Neuron (in vitro differentiated cells): Measurements from ENCODE around the gene PRXL2B.

ENCODE experiments used
- H2AFZ ChIP-seq: one replicate; pipeline ENCODE4 v1.6.1; 2013; ENCODE audit warnings: low read depth, mild to moderate bottlenecking, inconsistent platforms, low read length, moderate library complexity
- H3K27me3 ChIP-seq: one replicate; pipeline ENCODE4 v1.6.1; 2013; ENCODE audit warnings: low read length; ENCODE audit not compliant: insufficient read depth
- H3K36me3 ChIP-seq: one replicate; pipeline ENCODE4 v1.6.1; 2013; ENCODE audit warnings: low read length; ENCODE audit not compliant: insufficient read depth
- H3K4me1 ChIP-seq: one replicate; pipeline ENCODE4 v1.6.1; 2013; ENCODE audit warnings: low read length; ENCODE audit not compliant: insufficient read depth
- H3K4me3 ChIP-seq: 2 replicates; pipeline ENCODE4 v1.5.1; 2013; ENCODE audit warnings: mild to moderate bottlenecking, low read length, moderate library complexity
- H3K9me3 ChIP-seq: one replicate; pipeline ENCODE4 v1.6.1; 2013; ENCODE audit warnings: low read length

PRXL2B gene

DNA sequence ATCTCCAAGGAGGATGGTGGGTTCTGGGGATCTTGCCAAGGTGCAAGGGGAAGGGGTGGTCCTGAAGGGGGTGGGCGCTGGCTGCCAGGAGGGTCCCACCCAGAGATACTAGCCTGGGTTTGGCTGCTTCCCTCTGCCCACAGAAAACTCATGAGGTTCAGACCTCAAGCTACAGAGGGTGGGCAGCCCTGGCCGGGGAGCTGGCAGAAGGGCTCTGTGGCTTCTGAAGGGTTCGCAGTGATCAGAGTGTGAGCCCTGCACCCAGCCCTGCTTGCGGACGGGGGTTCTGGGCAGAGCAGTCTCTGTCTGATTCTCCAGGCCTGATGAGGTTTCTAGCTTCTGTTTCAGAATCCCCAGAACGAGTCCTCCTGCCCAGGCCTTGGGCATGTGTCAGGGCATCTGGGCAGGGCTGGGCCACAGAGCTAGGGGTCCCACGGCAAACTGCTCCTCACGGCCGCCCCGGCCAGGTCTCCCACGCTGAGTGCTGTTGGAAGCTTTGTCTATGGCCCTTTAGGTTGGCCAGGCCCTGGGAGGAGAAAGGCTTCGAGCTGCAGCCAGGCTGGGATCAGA lies 46.9 kb downstream of the PRXL2B start:
- H3K4me1 ChIP-seq: no peaks in the 10 kb centered on the region
- no peaks in the 10 kb centered on the region for H3K36me3 ChIP-seq
- H2AFZ ChIP-seq: no peak overlapping the region
- H3K9me3 ChIP-seq: no peaks in the 10 kb centered on the region
- no peak overlapping the region for H3K4me3 ChIP-seq
- peaks cover 38% of the 10 kb centered on the region for H3K27me3 ChIP-seq

DNA sequence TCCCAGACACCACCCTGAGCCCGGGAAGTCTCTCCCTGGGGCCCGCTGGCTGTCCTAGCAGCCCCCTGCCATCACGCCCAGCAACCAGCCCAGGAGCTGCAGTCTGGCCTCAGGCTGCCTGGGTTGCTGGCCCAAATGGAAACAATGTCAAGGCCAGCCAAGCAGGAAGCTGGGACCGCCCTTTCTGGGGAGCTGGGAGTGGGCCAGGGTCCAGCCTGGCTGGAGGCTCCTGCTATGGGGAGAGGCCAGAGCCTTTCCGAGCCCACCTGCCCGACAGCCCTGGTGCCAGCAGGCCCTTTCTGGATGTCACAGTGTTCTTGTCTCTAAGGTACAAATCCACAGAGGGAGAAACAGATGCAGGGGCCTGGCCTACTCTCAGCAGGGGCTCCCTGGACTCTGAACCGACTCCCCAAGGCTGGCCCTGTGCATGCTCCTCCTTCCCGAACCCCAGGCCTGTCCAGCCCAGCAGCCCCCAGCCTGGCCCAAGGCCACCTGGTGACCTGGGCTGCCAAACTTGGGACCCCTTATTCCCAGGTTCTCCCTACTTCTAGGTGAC lies 47.4 kb downstream of the PRXL2B start:
- Histone ChIP-seq H3K4me3 (no peak overlapping the region), H2AFZ (no peak overlapping the region), H3K36me3 (no peaks in the 10 kb centered on the region), H3K27me3 (peaks cover 36% of the 10 kb centered on the region), H3K9me3 (no peaks in the 10 kb centered on the region), H3K4me1 (no peaks in the 10 kb centered on the region)

- Histone ChIP-seq H3K27me3 (peaks cover 22% of the 10 kb centered on the region), H3K36me3 (no peaks in the 10 kb centered on the region), H3K9me3 (no peaks in the 10 kb centered on the region), H2AFZ (no peak overlapping the region), H3K4me3 (no peak overlapping the region), H3K4me1 (no peaks in the 10 kb centered on the region)
Measured at GRCh38 chr1:2635361-2636010, 48.9 kb downstream of the PRXL2B start.

- no peak overlapping the region for H3K4me3 ChIP-seq
- peaks cover 2% of the 10 kb centered on the region for H3K4me1 ChIP-seq
- no peaks in the 10 kb centered on the region for H3K9me3 ChIP-seq
- H2AFZ ChIP-seq: no peak overlapping the region
- no peaks in the 10 kb centered on the region for H3K36me3 ChIP-seq
- H3K27me3 ChIP-seq: peaks cover 11% of the 10 kb centered on the region
Measured at GRCh38 chr1:2636733-2637132, 50.2 kb downstream of the PRXL2B start.

DNA sequence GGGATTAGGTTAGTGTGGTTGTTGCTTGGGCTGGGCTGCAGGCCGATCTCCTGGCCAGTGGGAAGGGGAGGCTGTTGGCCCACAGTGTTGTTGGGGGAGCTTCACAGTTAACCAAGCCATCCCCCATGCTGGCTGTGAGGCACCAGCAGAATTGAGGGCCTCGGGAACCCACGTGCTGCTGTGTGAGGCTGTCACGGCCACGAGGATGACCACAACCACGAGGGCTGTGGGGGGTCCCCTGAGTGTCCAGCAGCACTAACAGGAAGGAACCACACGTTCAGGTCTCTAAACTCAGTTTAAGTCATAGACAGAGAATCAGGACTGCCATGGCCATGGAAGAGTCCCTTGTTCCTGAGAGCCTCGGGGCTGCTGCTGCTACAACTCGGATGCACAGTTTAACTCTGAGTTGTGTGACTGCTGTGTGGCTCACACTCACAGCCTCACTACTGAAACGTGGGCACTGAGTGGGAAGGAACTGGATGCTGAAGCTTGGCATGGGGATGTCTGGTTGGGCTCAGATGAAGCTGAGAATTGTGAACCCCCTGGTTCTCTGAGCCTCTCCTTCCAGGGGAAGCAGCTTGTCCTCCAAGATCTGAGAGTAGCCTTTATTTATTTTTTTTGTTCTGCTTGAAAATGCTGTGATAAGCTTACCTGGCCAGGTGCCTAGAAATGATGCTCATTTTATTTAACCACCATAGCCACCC lies 51.0 kb downstream of the PRXL2B start:
- Histone ChIP-seq H3K36me3 (no peaks in the 10 kb centered on the region), H3K9me3 (no peaks in the 10 kb centered on the region), H3K4me3 (no peak overlapping the region), H3K4me1 (peaks cover 10% of the 10 kb centered on the region), H3K27me3 (peaks cover 4% of the 10 kb centered on the region), H2AFZ (no peak overlapping the region)

- no peak overlapping the region for H3K4me3 ChIP-seq
- peaks cover 2% of the 10 kb centered on the region for H3K27me3 ChIP-seq
- H2AFZ ChIP-seq: no peak overlapping the region
- no peaks in the 10 kb centered on the region for H3K9me3 ChIP-seq
- peaks cover 11% of the 10 kb centered on the region for H3K4me1 ChIP-seq
- no peaks in the 10 kb centered on the region for H3K36me3 ChIP-seq
Measured at GRCh38 chr1:2638466-2639115, 52.0 kb downstream of the PRXL2B start.

DNA sequence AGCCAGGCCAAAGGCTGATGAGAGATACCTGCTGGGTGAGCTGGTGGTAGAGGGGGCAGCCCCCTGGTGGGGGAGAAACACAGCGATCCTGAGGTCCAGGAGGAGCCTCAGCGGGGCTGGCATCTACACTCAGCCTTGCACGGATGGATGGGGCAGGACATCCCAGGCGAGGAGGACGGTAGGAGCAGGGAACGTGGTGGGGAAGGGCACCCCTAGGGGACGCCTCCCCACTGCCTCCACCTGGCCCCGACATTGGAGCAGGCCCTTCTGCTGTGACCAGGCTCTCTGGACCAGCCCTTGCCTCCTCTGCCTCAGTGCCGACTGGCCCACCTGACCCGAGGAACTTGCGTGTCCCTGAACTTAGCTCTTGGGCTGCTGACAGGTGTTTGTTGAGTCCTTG lies 52.6 kb downstream of the PRXL2B start:
- peaks cover 2% of the 10 kb centered on the region for H3K27me3 ChIP-seq
- H2AFZ ChIP-seq: no peak overlapping the region
- H3K36me3 ChIP-seq: no peaks in the 10 kb centered on the region
- H3K4me3 ChIP-seq: no peak overlapping the region
- H3K4me1 ChIP-seq: peaks cover 14% of the 10 kb centered on the region
- no peaks in the 10 kb centered on the region for H3K9me3 ChIP-seq

- H3K27me3 ChIP-seq: peaks cover 8% of the 10 kb centered on the region
Measured at GRCh38 chr1:2639607-2640521, 53.3 kb downstream of the PRXL2B start.

DNA sequence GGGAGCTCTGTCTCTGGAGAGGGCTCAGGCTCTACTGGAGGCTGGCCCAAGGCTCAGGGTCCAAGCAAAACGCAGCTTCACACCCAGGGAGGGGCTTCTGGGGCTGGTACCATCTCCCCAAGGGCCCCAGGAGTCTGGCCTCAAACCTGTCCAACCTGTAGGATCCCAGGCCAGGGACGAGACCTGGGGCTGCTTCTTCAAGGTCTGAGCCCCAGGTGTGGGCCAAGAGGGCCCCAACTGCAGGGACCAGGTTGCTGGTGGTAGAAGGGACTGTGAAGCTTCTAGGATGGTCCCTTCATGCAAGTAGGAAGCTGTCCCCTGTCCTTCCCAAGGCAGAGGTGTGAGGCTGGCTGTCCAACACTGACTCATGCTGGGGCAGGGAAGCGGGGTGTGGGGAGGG lies 54.0 kb downstream of the PRXL2B start:
- H2AFZ ChIP-seq: no peak overlapping the region
- no peak overlapping the region for H3K4me3 ChIP-seq
- peaks cover 14% of the 10 kb centered on the region for H3K4me1 ChIP-seq
- peaks cover 9% of the 10 kb centered on the region for H3K27me3 ChIP-seq
- H3K36me3 ChIP-seq: no peaks in the 10 kb centered on the region
- H3K9me3 ChIP-seq: peaks cover 2% of the 10 kb centered on the region

More at GRCh38 chr1:2639607-2640521, 53.3 kb downstream of the PRXL2B start:
- Histone ChIP-seq H3K36me3 (no peaks in the 10 kb centered on the region), H2AFZ (no peak overlapping the region), H3K4me1 (peaks cover 14% of the 10 kb centered on the region), H3K4me3 (no peak overlapping the region), H3K9me3 (no peaks in the 10 kb centered on the region)
